ENCODE measurements around the gene RALB.

GRCh38 chr2:120269816-120270215 lies 17.2 kb downstream of the RALB start:
- TF ChIP-seq CTCF (conservative IDR thresholded peaks at IDR 0.05; ENCODE audit: low read depth, low read length) (no peak), RAD21 (IDR thresholded peaks at IDR 0.05; ENCODE audit: low read length) (no peak), RCOR1 (IDR thresholded peaks at IDR 0.05; ENCODE audit: insufficient replicate concordance, low read length) (no peak), POLR2A (IDR thresholded peaks at IDR 0.05; ENCODE audit: low read depth, low read length) (no peak), MXI1 (IDR thresholded peaks at IDR 0.05; ENCODE audit: borderline replicate concordance, low read depth, low read length) (no peak), MAFK (IDR thresholded peaks at IDR 0.05; ENCODE audit: low read depth, low read length) (no peak)
- TF ChIP-seq, protein P1, sequence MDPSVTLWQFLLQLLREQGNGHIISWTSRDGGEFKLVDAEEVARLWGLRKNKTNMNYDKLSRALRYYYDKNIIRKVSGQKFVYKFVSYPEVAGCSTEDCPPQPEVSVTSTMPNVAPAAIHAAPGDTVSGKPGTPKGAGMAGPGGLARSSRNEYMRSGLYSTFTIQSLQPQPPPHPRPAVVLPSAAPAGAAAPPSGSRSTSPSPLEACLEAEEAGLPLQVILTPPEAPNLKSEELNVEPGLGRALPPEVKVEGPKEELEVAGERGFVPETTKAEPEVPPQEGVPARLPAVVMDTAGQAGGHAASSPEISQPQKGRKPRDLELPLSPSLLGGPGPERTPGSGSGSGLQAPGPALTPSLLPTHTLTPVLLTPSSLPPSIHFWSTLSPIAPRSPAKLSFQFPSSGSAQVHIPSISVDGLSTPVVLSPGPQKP (IDR thresholded peaks at IDR 0.05; ENCODE audit: borderline replicate concordance, low read depth, low read length): no peak
